DMS53 treated with DMSO at 0.1 percent for 48 hours (cell line): ENCODE data around the gene PRKN.
A peak's percentile ranks its signal among the peaks of the same experiment; 100 is the strongest.
"Not testable (repeated sequence)": the region's sequence is repeated elsewhere in the genome, so short reads cannot be mapped to it uniquely, and the experiment has no call there.

ENCODE experiments used
- DNase-seq: peaks from one replicate; lab custom pipeline; 2025; ENCODE audit not compliant: unreplicated experiment; lab: John Stamatoyannopoulos, UW

PRKN gene

DNA sequence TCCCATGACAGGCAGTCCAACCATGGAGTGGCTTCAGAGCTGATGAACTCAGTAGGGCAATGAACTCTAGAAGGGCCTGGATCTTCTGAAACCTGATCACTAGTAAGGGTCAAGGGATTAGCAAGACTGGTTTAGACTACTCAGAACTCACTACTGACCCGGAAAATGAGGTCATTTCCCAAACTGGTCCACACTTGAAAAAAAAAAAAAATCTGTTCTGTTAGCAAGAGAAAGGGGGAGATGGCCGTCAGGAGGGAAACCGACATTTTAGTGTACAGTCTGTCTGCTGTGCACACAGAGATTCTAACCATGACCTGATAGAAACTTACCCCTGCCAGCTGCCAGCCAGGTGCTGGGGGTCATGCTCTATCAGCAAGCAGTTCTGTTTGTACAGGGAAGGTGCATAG lies 1191.3 kb downstream of the PRKN start:
- peak; percentile 81 for DNase-seq

DNA sequence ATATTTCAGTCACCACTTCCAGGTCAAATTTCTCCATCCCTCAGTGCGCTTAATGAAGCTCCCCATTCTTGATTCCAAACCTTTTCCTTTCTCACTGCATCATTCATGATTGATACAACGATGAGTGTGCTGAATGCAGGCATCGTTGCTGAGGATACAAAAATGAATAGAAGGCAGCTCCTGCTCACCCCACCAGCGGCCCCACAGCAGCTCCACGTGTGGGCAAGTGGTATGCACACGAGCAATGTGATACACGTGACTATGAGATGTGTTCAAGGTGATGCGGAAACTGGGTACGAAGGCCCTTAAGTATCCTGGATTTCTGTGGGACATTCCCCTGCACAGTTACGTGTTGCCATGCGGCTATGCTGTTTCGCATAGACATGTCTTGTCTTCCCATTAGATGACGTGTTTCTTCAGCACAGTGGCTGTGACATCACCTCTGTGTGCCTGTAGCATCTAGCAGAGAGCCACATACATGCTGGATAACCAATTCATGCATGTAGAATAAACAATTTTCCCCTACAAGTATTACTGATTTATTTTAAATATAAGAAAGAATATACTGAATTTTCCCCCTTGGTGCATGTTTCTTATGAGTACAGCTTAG lies 1193.2 kb downstream of the PRKN start:
- no peak for DNase-seq

DNA sequence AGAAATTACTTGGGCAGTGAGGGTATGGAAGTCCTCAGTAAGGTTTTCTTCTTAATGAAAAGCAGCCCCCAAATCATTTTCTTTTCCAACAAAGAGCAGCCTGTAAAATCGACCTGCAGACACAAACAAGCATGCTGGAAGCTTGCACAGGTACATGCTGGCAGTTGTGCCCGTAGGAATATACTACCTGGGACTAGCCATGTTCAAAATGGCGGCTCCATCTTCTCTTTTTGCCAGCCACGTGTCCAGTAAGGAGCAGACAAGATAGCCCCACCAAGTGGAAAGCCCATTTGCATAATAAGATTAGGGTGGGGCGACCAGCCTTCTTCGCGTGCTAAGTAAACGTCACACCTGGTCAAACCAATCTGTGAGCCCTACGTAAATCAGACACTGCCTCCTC lies 1194.3 kb downstream of the PRKN start:
- DNase-seq: no peak

DNA sequence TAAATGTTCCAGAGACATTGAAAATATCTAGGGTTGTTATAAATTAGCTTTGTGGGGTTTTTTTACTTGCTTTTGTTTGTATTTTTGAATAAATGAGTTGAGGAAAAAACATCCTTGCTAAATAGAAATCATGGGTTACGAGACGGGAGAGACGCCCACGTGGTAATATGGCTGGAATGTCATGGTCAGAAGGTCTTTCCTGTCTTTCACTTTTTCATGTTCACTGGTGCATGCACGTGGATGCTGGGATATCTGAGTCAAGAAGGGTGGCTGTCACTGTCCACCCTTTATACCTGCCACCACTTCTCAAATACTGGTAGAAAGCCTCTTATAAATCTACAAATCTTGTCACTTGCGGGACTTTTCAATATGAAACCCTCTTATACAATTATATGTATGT lies 1195.0 kb downstream of the PRKN start:
- no peak for DNase-seq

DNA sequence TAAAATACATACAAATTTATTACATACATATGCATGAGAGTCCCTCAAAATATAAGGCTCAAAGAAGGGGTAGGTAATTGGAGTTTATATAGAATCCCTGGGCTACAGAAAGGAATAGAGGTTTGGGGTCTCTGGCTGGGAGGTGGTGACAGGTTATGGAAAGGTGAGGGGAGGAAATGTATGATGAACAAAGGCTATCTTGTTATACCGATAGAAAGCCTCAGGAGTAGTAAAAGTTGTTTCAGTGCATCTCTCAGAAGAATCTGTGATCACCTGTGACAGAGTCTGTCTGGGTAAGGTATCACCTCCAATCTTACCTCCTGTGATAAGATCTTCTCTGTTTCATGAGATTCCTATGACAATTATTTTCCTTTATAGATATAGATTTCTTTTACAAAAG lies 1200.8 kb downstream of the PRKN start:
- DNase-seq: no peak

DNA sequence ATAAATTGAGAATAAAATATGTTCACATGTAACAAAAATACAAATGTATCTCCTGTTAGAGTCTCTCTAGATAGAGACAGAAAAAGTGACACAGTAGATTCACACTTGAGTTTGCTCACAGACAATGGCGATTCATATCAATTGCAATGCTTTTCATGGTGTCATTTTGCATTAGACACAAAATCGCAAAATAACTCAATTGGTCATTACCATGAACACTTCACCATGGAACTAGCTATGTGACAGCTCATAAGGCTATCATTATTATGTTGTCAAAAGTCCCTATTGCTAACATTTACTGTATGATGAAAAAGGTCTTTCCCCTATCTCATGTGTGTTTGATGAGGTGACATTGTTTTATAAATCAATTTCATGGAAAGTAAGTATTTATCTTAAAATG lies 1204.2 kb downstream of the PRKN start:
- no peak for DNase-seq

DNA sequence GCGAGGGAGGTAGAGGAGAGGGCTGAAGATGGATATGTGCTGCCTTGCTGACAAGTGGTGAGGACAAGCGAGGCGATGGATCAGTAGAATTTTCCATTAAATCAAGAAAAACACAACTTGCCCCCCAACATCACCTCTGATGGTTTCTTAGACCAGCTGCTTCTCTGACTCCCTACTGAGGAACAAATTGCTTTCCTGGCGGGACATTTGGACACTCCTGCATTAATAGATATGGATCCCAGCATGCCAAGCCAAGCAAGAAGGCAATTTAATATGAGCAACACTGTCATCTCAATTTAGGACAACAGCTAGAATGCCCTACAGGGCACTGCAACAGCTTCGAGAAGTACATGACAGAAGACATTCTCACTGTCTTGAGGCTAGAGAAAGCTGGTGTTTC lies 1205.3 kb downstream of the PRKN start:
- no peak for DNase-seq

DNA sequence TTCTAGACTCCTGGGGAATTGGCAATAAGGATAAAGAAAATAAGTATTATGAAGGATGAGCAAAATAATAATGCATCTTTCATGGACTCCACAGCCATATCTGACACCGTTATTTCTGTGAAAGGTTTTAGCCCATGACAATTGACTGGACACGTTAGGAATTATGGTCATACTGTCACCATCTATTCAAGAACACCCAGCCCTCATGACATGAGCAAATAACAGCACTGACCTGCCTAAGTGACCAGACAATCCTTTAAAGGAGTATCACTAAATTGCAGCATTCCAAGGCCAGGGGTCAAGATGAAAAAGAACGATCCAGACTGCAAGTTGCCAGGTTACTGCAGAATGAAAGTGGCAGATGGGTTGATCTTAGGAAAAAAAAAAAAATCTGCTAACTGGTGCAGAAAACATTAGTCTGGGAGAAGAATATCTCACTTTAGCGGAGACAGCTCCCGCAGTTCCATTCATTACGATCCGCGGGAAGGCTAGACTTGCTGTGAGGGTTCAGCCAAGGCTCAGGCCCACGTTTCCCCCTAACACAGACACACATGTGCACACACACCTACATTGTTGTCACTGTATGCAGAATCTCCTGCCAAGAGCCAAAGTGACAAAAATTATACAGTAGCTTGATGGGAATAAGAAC lies 1216.0 kb downstream of the PRKN start:
- DNase-seq: no peak

DNA sequence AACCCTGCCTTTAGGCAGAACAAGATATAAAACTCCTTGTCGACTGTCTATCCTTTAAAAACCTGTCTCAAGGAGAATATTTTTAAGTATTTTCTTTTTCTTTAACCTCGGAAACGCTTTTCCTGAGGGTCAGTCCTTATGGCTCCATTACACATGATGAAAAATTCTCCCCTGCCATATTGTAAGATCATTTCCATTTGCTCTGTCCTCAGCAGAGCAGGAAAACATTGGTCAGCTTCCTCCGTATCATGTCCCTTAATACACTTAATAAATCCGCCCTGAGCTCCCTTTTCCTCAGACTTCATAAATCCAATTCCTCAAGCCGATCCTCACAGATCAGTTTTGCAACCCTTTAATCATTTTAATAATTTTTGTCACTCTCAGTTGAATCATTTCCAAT lies 1219.2 kb downstream of the PRKN start:
- no peak for DNase-seq

DNA sequence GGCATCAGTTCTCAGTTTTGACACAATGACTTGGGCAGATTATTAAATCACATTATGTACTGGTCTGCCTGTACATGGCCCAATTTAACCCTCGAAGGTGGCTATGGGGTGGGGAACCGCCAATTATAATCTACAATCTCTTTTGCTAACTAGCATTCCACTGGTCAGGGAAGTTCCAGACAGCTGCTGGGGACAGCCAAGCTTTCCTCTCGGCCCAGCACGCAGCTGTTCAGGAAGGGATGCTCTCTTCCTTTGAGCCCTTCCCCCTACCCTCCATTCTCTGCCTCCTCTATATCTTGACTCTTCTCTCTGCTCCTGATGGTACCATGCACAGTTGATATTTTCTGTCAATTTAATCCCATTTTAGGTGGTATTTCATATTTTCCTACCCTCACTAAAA lies 1220.2 kb downstream of the PRKN start:
- DNase-seq: no peak

DNA sequence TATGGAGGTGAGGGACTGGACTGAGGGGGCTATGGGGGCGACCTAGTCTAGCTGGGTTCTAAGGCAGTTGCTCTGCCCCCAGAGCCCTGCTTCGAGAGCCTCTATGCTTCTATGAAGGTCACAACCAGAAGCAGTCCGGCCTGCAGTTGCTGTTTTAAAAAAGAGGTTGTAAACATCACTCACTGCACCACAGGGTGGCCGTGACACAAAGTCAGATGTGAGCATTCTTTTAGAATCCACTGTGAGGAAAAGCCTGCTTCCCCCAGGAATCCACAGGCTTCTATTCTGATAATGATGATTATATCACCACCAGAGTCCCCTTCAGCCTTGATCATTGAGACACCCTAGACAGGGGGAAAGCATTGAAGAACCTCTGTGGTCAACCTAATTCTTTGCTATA lies 1224.0 kb downstream of the PRKN start:
- DNase-seq: no peak

DNA sequence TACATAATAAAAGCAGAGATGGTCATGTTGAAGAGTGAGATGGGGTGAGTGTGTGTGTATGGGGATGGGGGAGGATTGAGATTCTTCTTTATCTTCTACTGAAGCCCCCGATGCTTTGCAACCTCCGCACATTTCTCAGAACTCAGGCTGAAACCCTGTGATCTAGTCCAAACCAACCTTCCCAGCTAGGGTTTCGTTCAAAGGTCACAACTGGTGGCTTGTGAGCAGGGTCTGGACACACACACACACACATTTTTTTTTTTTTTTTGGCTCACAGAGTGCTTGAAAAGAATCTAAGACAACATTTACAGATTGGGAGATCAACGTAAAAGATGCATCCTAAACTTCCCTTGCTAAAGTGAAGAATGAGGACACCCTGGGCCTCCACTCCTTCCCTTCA lies 1228.7 kb downstream of the PRKN start:
- DNase-seq: no peak

DNA sequence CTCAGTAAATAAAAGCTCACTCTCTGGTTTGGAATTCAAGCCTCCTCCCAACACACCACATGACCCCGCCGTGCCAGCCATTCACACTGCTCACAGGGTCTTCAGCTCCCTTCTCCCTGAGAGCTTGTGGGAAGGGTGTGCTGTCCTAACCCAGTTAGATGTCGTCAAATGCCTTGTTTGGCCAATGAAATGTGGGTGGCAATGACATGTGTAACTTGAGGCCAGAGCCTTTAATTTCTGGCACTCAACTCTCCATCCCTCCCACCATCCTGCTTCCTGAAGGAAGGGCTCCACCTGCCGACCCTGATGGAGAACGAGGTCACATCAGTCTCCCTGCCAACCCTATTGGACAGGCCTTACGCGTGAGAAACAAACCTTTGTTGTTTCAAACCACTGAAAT lies 1229.2 kb downstream of the PRKN start:
- DNase-seq: peak; percentile 42

DNA sequence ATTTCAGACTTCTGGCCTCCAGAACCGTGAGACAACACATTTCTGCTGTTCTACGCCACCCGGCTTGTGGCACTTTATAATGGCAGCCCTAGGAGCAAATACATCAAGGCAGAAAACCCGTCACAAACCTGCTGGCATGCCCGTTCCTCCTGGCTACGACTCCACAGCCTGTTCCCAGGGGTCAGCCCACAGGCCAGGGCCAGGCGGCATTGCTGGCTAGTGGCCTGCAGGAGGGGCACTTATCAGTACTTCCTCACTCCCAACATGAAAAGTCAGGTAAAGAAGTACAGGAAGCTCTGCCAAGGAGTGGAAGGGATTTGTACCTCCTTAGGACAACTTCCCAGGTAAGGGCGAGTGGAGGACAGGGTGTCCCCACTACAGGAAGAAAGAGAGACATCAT lies 1230.6 kb downstream of the PRKN start:
- no peak for DNase-seq

DNA sequence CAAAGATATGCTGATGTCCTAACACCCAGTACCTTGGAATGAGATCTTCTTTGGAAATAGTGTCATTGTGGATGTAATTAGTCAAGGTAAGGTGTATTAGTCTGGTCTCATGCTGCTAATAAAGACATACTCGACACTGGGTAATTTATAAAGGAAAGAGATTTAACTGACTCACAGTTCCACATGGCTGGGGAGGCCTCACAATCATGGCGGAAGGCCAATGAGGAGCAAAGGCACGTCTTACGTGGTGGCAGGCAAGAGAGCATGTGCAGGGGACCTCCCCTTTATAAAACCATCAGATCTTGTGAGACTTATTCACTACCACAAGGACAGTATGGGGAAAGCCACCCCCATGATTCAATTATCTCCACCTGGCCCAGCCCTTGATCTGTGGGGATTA lies 1231.3 kb downstream of the PRKN start:
- DNase-seq: not testable (repeated sequence)

DNA sequence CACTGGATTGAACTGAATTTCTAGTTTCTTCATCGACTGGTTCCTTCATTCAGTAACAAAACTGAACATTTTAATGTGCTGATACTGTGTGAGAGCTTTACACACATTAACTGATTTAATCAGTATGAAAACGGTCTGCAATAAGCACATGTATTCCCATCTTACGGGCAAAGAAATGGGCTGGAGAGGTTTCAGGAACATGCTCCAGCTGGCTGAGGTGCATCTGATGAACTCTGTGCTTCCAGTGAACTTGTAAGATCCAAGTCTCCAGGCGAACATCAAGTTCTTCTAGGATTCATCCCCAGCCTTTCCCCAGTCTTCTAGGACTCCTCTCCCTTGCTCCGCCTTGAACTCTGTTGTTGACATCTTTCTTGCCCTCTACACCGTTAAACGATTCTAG lies 1233.0 kb downstream of the PRKN start:
- DNase-seq: no peak

DNA sequence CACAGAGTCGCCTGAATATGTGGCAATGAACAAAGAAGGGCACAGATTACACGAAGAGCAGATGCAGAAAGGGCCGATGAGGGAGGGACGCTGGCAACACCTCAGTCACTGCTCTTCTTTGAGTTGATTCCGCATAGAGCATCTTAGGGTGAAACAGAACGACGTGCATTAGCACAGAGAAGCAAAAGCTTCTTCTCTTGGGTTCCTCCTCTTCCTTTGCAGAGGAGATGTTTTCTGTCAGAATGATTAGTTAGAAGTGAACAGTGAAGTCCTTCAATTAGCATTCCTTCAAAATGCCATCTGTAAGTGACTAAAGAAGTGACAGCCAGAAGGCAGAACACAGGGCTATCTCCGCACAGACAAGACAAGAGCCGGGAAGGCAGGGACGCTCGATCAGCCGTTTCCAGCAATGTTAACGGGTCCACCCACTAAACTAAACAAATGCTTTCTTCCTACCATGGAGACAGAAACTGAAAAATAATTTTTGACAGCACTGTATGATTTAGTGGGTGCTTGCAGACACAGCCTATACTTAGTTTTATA lies 1233.9 kb downstream of the PRKN start:
- no peak for DNase-seq

DNA sequence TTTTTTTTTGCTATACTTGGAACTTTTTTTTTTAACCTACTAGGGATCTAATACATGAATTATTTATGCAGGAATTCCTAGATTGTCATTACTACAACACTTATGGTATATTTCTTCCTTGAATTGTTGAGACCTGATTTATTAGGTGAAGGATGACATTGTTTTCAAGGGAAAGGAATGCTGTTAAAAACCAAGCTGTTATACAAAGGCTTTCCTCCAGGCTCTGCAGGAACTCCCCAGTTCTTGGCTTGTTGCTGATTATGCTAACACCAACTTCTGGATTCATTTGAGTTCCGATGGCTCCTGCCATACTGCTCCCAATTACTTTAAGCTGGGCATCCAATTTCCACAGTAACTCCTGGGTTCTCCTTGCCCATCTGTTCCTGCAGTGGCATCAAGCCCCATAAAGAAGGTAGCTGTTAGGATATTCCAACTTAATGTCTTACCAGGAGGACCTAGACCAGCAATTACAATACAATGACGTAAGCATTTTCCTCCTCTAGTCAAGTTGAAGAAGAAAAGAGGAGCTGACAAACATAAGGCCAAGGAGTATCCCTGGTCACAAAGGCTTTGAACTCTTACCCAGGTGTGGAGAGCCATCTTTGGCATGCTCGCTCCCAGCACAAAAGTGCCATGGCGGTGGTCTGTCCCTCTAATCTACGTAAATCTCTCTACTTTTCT lies 1237.8 kb downstream of the PRKN start:
- DNase-seq: no peak

DNA sequence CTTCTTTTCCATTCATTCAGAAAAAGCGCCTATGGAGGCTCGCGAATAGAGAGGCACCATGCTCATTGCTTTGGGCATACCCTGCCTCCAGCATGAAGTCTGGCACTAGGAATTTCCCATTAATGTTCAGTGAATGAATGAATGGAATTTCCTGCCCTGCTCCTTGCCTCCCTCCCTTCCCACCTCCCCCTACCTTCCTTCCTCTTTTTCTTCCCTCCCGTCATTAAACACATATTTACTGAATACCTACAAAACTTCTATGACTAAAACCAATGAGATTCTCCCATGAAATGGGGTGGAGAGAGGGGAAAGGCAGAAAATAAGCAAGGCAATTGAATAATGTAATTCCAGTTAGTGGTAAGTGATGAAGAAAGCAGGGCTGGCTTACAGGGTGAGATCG lies 1239.9 kb downstream of the PRKN start:
- no peak for DNase-seq

DNA sequence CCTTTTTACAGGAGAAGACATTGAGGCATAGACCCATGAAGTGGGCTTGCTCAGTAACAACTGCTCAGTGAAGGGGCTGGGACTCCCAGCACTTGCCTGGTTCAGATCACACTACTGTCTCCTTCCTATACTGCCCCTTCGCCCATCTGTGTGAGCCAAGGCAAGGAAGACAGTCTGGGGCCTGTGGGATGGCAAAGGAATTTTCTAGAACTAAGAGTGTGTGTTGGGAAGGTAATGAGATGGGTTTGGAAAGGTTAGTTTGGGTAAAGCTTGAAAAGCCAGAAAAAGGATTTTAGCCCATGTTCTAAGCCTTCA lies 1240.4 kb downstream of the PRKN start:
- DNase-seq: no peak

DNA sequence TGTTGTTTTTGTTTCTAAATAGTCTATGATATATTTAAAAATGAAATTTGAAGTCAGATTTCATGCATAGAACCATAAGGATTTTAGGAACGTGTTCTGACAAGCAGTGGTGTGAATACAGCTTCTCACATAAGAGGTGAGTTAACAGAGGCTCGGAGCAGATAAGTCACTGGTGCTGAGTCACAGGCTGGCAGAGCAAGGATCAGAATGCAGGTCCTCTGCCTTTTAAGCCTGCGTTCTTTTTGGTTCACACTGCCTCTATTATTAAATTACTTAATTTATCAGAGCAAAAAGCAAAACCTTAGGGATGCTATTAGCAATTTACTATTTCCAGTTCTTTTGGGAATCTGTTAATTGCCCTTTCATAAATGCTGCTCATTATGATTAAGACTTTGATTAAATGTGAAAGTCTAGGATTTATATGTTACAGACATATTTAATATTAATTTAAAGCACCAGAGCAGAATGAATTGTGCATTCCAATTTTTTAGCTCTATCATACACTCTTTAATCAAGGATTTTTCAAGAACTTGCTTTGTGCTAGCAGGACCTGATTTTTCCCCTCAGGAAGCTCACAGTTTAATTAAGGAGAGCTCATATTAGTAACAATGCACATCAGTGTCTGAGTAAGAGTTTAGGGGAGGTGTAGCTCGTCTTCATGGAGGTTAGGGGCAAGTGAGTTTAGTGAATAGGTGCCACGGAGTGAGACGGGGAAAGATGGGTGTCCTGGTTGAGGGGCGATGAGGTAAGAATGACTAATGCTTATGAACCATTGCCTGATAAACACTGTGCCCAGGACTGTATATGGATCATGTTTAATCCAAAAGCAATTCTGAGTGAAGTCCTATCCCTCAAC lies 1241.0 kb downstream of the PRKN start:
- DNase-seq: peak; percentile 15

DNA sequence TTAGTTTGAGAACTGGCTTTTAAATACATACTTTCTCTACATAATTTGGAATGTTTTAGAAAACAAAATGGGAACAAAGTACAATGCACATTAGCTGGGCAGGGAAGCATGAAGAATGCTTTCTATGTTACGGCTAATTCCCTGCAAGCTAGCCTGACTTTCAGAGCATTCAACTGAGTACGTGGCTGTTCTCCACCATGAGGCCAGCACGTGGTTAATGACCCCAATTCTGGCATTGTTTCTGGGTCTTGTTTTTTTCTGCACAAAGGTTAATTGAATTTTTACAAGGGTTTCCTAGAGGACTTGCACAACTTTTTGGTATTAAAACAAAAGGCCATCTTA lies 1245.1 kb downstream of the PRKN start:
- no peak for DNase-seq
